Breast epithelium (tissue), 3 donors: ENCODE measurements around the gene CREB3L2.

ENCODE experiments used
- CTCF ChIP-seq, 3 donors: fragments of 450-650 bp; IDR thresholded peaks; one replicate each; pipeline ENCODE4 v1.5.1; 2016 to 2017; ENCODE audit warnings: antibody characterized with exemption in 3 of 3, mild to moderate bottlenecking in 3 of 3, moderate library complexity in 3 of 3
- POLR2A ChIP-seq: fragments of 450-650 bp; IDR thresholded peaks from one replicate; pipeline ENCODE4 v1.6.1; 2016; ENCODE audit warnings: antibody characterized with exemption, mild to moderate bottlenecking, moderate library complexity
- POLR2AphosphoS5 ChIP-seq, 3 donors: sonication (generic); formaldehyde crosslinking; IDR thresholded peaks; one replicate each; pipeline ENCODE4 v1.6.1; 2017; ENCODE audit warnings: antibody characterized with exemption in 3 of 3

- no peak for TF ChIP-seq CTCF (IDR thresholded peaks at IDR 0.05)
- TF ChIP-seq POLR2A: no peak
- no peak for TF ChIP-seq POLR2AphosphoS5 (IDR thresholded peaks at IDR 0.05)
Observed at GRCh38 chr7:137934176-137934826, 67.6 kb downstream of the CREB3L2 start.
